Astrocyte (in vitro differentiated cells and primary cell): ENCODE measurements around the gene IL36A. TPM values are rescaled to one million over a fixed set of nuclear protein-coding genes. Genes with fewer than 3 reads are reported as not detected.

ENCODE experiments used
- DNase-seq: peaks from one replicate; pipeline ENCODE4 v3.0.0-alpha.2; 2010; ENCODE audit warnings: low read depth
- FAIRE-seq: peaks from 2 replicates; lab custom pipeline; 2011; peaks lifted over from hg19 to GRCh38; lab: Jason Lieb, UNC
- H2AFZ ChIP-seq: 2 replicates; pipeline ENCODE4 v1.6.0; 2012; ENCODE audit warnings: low read depth, low read length, inconsistent platforms
- H3K27ac ChIP-seq: 2 replicates; pipeline ENCODE4 v1.5.1; 2011; ENCODE audit warnings: low read depth, low read length, inconsistent platforms
- H3K27me3 ChIP-seq: 2 replicates; pipeline ENCODE4 v1.6.0; 2011; ENCODE audit warnings: low read length, inconsistent platforms; ENCODE audit not compliant: insufficient read depth
- H3K36me3 ChIP-seq: 2 replicates; pipeline ENCODE4 v1.5.1; 2011; ENCODE audit warnings: low read length, inconsistent platforms; ENCODE audit not compliant: insufficient read depth
- H3K4me1 ChIP-seq: 2 replicates; pipeline ENCODE4 v1.5.1; 2011; ENCODE audit warnings: low read length, inconsistent platforms; ENCODE audit not compliant: insufficient read depth
- H3K4me2 ChIP-seq: 2 replicates; pipeline ENCODE4 v1.6.0; 2012; ENCODE audit warnings: low read length, inconsistent platforms
- H3K4me3 ChIP-seq: 2 replicates; pipeline ENCODE4 v1.5.1; 2011; ENCODE audit warnings: low read depth, mild to moderate bottlenecking, low read length, inconsistent platforms; ENCODE audit not compliant: insufficient read depth
- H3K79me2 ChIP-seq: 2 replicates; pipeline ENCODE4 v1.6.0; 2012; ENCODE audit warnings: mild to moderate bottlenecking, low read length, inconsistent platforms; ENCODE audit not compliant: insufficient read depth
- H3K9ac ChIP-seq: 2 replicates; pipeline ENCODE4 v1.6.0; 2012; ENCODE audit warnings: mild to moderate bottlenecking, low read length, inconsistent platforms
- H3K9me3 ChIP-seq: 2 replicates; pipeline ENCODE4 v1.5.1; 2012; ENCODE audit warnings: low read depth, mild to moderate bottlenecking, low read length, inconsistent platforms; ENCODE audit not compliant: insufficient read depth
- H4K20me1 ChIP-seq: 2 replicates; pipeline ENCODE4 v1.6.0; 2012; ENCODE audit warnings: low read length, inconsistent platforms; ENCODE audit not compliant: insufficient read depth
- H3K27ac Mint-ChIP-seq: one replicate; pipeline ENCODE4 v1.8.0; 2021; ENCODE audit warnings: mild to moderate bottlenecking, mixed read lengths; ENCODE audit not compliant: unreplicated experiment
- H3K27me3 Mint-ChIP-seq: one replicate; pipeline ENCODE4 v1.8.0; 2021; ENCODE audit warnings: low read depth, mixed read lengths; ENCODE audit not compliant: unreplicated experiment
- H3K36me3 Mint-ChIP-seq: one replicate; pipeline ENCODE4 v1.8.0; 2021; ENCODE audit warnings: low read depth, mixed read lengths; ENCODE audit not compliant: unreplicated experiment
- H3K4me1 Mint-ChIP-seq: one replicate; pipeline ENCODE4 v1.8.0; 2021; ENCODE audit warnings: low read depth, mixed read lengths; ENCODE audit not compliant: unreplicated experiment
- H3K4me3 Mint-ChIP-seq: one replicate; pipeline ENCODE4 v1.8.0; 2021; ENCODE audit warnings: mild to moderate bottlenecking, moderate library complexity, mixed read lengths; ENCODE audit not compliant: unreplicated experiment
- H3K9me3 Mint-ChIP-seq: one replicate; pipeline ENCODE4 v1.8.0; 2021; ENCODE audit warnings: mild to moderate bottlenecking, mixed read lengths; ENCODE audit not compliant: unreplicated experiment
- EZH2 ChIP-seq: IDR thresholded peaks from 2 replicates; pipeline ENCODE4 v1.6.1; 2012; ENCODE audit warnings: mild to moderate bottlenecking, low read length, inconsistent platforms; ENCODE audit not compliant: insufficient read depth
- total RNA-seq: library from RNA; stranded (reverse); gene quantifications from 2 replicates; pipeline ENCODE4 v1.2.1, GENCODE V29; 2021
- TF ChIP-seq, protein P1 (sequence below): IDR thresholded peaks from 2 replicates; pipeline ENCODE4 v1.5.1; 2011; ENCODE audit warnings: low read depth, mild to moderate bottlenecking, inconsistent platforms, low read length, moderate library complexity; ENCODE audit not compliant: insufficient read depth

IL36A gene
- total RNA-seq, 1 donor from 2014 or later, result not detected

DNA sequence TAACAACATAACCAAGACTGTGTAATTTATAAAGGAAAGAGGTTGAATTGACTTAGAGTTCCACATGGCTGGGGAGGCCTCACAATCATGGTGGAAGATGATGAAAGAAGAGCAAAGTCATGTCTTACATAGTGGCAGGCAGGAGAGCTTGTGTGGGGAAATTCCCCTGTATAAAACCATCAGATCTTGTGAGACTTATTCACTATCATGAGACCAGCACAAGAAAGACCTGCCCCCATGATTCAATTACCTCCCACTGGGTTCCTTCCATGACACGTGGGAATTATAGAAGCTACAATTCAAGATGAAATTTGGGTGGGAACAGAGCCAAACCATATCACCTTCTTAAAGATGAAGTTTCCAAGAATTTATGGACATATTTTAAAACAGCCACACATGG is 51.3 kb downstream of the IL36A start:
- no peak for FAIRE-seq
- TF ChIP-seq, protein P1, sequence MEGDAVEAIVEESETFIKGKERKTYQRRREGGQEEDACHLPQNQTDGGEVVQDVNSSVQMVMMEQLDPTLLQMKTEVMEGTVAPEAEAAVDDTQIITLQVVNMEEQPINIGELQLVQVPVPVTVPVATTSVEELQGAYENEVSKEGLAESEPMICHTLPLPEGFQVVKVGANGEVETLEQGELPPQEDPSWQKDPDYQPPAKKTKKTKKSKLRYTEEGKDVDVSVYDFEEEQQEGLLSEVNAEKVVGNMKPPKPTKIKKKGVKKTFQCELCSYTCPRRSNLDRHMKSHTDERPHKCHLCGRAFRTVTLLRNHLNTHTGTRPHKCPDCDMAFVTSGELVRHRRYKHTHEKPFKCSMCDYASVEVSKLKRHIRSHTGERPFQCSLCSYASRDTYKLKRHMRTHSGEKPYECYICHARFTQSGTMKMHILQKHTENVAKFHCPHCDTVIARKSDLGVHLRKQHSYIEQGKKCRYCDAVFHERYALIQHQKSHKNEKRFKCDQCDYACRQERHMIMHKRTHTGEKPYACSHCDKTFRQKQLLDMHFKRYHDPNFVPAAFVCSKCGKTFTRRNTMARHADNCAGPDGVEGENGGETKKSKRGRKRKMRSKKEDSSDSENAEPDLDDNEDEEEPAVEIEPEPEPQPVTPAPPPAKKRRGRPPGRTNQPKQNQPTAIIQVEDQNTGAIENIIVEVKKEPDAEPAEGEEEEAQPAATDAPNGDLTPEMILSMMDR, result no peak
- no peak for TF ChIP-seq EZH2
- DNase-seq, result no peak
- Histone ChIP-seq H4K20me1 (no peaks in the 10 kb centered on the region), H2AFZ (no peak overlapping the region), H3K36me3 (no peaks in the 10 kb centered on the region), H3K4me2 (no peak overlapping the region), H3K4me3 (no peak overlapping the region), H3K27me3 (peaks cover 12% of the 10 kb centered on the region), H3K9me3 (no peaks in the 10 kb centered on the region), H3K9ac (no peak overlapping the region), H3K79me2 (no peaks in the 10 kb centered on the region), H3K27ac (no peak overlapping the region), H3K4me1 (no peaks in the 10 kb centered on the region)
- no peaks in the 10 kb centered on the region for H3K4me1 Mint-ChIP-seq
- peaks cover 38% of the 10 kb centered on the region for H3K27me3 Mint-ChIP-seq
- no peak overlapping the region for H3K27ac Mint-ChIP-seq
- no peaks in the 10 kb centered on the region for H3K36me3 Mint-ChIP-seq
- H3K9me3 Mint-ChIP-seq, result peaks cover 23% of the 10 kb centered on the region
- H3K4me3 Mint-ChIP-seq, result no peak overlapping the region

DNA sequence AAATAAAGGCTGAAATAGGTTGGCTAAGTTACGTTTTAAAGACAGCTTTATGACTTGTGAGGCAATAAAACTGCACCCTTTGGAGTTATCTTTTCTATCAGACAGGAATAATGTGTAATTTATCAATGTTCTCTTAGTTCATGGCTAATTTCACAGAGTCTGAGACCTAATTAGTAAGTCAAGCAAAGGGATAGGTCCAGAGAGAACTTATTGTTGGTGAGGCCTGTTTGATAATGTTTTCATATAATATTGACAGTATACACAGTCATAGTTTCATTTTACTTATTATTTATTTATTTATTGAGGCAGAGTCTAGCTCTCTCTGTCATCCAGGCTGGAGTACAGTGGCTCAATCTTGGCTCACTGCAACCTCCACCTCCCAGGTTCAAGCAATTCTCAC is 51.9 kb downstream of the IL36A start:
- no peak overlapping the region for H3K4me2 ChIP-seq
- no peak overlapping the region for H3K9ac ChIP-seq
- H3K4me3 Mint-ChIP-seq, result no peak overlapping the region
- TF ChIP-seq, protein P1, result no peak
- no peak for TF ChIP-seq EZH2
- no peak overlapping the region for H3K27ac Mint-ChIP-seq
- peaks cover 23% of the 10 kb centered on the region for H3K9me3 Mint-ChIP-seq
- FAIRE-seq (no peak), DNase-seq (no peak)
- no peak overlapping the region for H3K27ac ChIP-seq
- peaks cover 35% of the 10 kb centered on the region for H3K27me3 Mint-ChIP-seq
- H3K4me1 ChIP-seq, result no peaks in the 10 kb centered on the region
- no peaks in the 10 kb centered on the region for H3K36me3 ChIP-seq
- no peak overlapping the region for H2AFZ ChIP-seq
- no peaks in the 10 kb centered on the region for H3K9me3 ChIP-seq
- no peaks in the 10 kb centered on the region for H3K36me3 Mint-ChIP-seq
- no peaks in the 10 kb centered on the region for H3K79me2 ChIP-seq
- no peaks in the 10 kb centered on the region for H4K20me1 ChIP-seq
- H3K4me3 ChIP-seq, result no peak overlapping the region
- no peaks in the 10 kb centered on the region for H3K4me1 Mint-ChIP-seq
- H3K27me3 ChIP-seq, result peaks cover 12% of the 10 kb centered on the region

Other genes with a start within 250 kb of the IL36A start
- 0.96 and 2.1 TPM in 2 replicates for gene CKAP2L, start 240.8 kb upstream of the IL36A start, total RNA-seq
- 0.31 and 0.43 TPM in 2 replicates for gene IL1A, start 221.0 kb upstream of the IL36A start, total RNA-seq
- gene IL1B, start 168.7 kb upstream of the IL36A start, total RNA-seq, result not detected in 2 replicates
- gene IL37, start 94.3 kb upstream of the IL36A start, total RNA-seq, result not detected in 2 replicates
- gene IL36G, start 27.5 kb upstream of the IL36A start, total RNA-seq, result not detected in 2 replicates
- not detected in 2 replicates for gene IL36B, start 47.4 kb downstream of the IL36A start, total RNA-seq
- 0.14 TPM in 1 of 2 replicates, not detected in the other for gene IL36RN, start 53.7 kb downstream of the IL36A start, total RNA-seq
- gene IL1F10, start 62.5 kb downstream of the IL36A start, total RNA-seq, result not detected in 2 replicates
- not detected in 2 replicates for gene IL1RN, start 122.1 kb downstream of the IL36A start, total RNA-seq
- gene PSD4, start 168.5 kb downstream of the IL36A start, total RNA-seq, result 2.6 and 4.0 TPM in 2 replicates